Activated T-cell treated with anti-CD3 and anti-CD28 coated beads for 4 hours (primary cell): Measurements from ENCODE around the gene OR8S1.

ENCODE experiments used
- DNase-seq: peaks from one replicate; pipeline ENCODE4 v3.0.0-alpha.2; 2020

The OR8S1 gene

GRCh38 chr12:48557919-48558318, 32.5 kb downstream of the OR8S1 start:
- DNase-seq = no peak

DNA sequence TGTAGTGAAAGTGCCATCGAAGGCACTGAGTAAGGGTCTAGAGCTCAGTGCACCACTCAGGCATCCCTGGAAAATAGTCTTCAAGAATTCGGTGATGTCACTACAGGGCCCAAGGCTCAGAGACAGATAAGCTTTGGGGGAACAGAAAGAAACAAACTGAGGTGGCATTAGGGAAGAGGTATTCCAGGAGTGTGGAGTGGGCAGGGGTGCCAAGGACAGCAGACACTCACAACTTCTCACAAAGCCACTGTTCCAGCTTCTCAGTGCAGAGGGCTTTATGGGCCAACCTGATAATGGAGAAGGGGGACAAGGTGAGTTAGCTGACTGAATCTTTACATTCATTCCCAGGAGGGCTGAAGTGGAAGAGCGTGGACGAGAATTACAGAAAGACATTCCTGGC, 42.3 kb downstream of the OR8S1 start:
- DNase-seq = no peak

- DNase-seq = no peak
Measured at GRCh38 chr12:48569946-48570345, 44.5 kb downstream of the OR8S1 start, which contains the start of gene LALBA. Gene LALBA (minus strand): TSS chr12:48570046. CDS start chr12:48570020, 26 bp downstream.

- no peak for DNase-seq
Measured at GRCh38 chr12:48572326-48572725, 46.9 kb downstream of the OR8S1 start.
